Activated naive CD8-positive, alpha-beta T cell treated with anti-CD3 and anti-CD28 coated beads for 36 hours (primary cell): ENCODE results near the gene MYG1. TPM values are rescaled to one million over a fixed set of nuclear protein-coding genes. Genes with fewer than 3 reads are reported as not detected.
A peak's percentile ranks its signal among the peaks of the same experiment; 100 is the strongest.

Source experiments
- DNase-seq: peaks from one replicate; pipeline ENCODE4 v3.0.0; 2021
- H3K27ac Mint-ChIP-seq: one replicate; pipeline ENCODE4 v1.8.0; 2022; ENCODE audit warnings: mild to moderate bottlenecking, moderate library complexity, mixed read lengths
- H3K27me3 Mint-ChIP-seq: one replicate; pipeline ENCODE4 v1.8.0; 2022; ENCODE audit warnings: mild to moderate bottlenecking, mixed read lengths
- H3K36me3 Mint-ChIP-seq: one replicate; pipeline ENCODE4 v1.8.0; 2021; ENCODE audit warnings: mild to moderate bottlenecking, mixed read lengths
- H3K4me1 Mint-ChIP-seq: one replicate; pipeline ENCODE4 v1.8.0; 2021; ENCODE audit warnings: mixed read lengths
- H3K4me3 Mint-ChIP-seq: one replicate; pipeline ENCODE4 v1.8.0; 2022; ENCODE audit warnings: mild to moderate bottlenecking, moderate library complexity, mixed read lengths
- H3K9me3 Mint-ChIP-seq: one replicate; pipeline ENCODE4 v1.8.0; 2022; ENCODE audit warnings: mixed read lengths
- total RNA-seq, 2 experiments: library from RNA; stranded (reverse); gene quantifications; one replicate each; pipeline ENCODE4 v1.2.3, GENCODE V29; 2021

Gene MYG1
- total RNA-seq, 2 experiments from 2014 or later, result 73.4 to 79.7 TPM

GRCh38 chr12:53268630-53269562, 30.6 kb upstream of the MYG1 start:
- H3K9me3 Mint-ChIP-seq, result no peaks in the 10 kb centered on the region
- DNase-seq, result no peak
- H3K4me3 Mint-ChIP-seq, result peak overlapping the region; percentile 98
- H3K27me3 Mint-ChIP-seq, result no peaks in the 10 kb centered on the region
- H3K36me3 Mint-ChIP-seq, result peaks cover 35% of the 10 kb centered on the region
- peaks cover 28% of the 10 kb centered on the region for H3K4me1 Mint-ChIP-seq
- H3K27ac Mint-ChIP-seq, result peak overlapping the region; percentile 99

- Mint-ChIP-seq H3K4me3 (no peak overlapping the region), H3K27ac (no peak overlapping the region), H3K4me1 (peaks cover 8% of the 10 kb centered on the region), H3K27me3 (no peaks in the 10 kb centered on the region), H3K9me3 (no peaks in the 10 kb centered on the region), H3K36me3 (peaks cover 55% of the 10 kb centered on the region)
- DNase-seq, result no peak
Measured at GRCh38 chr12:53274445-53274844, 25.1 kb upstream of the MYG1 start.

GRCh38 chr12:53276511-53276910, 23.0 kb upstream of the MYG1 start:
- Mint-ChIP-seq H3K27ac (no peak overlapping the region), H3K4me1 (no peaks in the 10 kb centered on the region), H3K4me3 (no peak overlapping the region), H3K36me3 (peaks cover 48% of the 10 kb centered on the region), H3K9me3 (no peaks in the 10 kb centered on the region), H3K27me3 (no peaks in the 10 kb centered on the region)
- DNase-seq, result no peak

GRCh38 chr12:53277981-53278380, 21.5 kb upstream of the MYG1 start:
- H3K4me1 Mint-ChIP-seq, result no peaks in the 10 kb centered on the region
- H3K27ac Mint-ChIP-seq, result no peak overlapping the region
- H3K27me3 Mint-ChIP-seq, result no peaks in the 10 kb centered on the region
- H3K36me3 Mint-ChIP-seq, result peaks cover 46% of the 10 kb centered on the region
- H3K9me3 Mint-ChIP-seq, result no peaks in the 10 kb centered on the region
- no peak for DNase-seq
- H3K4me3 Mint-ChIP-seq, result no peak overlapping the region

- Mint-ChIP-seq H3K27ac (no peak overlapping the region), H3K36me3 (peaks cover 44% of the 10 kb centered on the region), H3K27me3 (no peaks in the 10 kb centered on the region), H3K4me1 (no peaks in the 10 kb centered on the region), H3K9me3 (no peaks in the 10 kb centered on the region), H3K4me3 (no peak overlapping the region)
- DNase-seq, result no peak
Measured at GRCh38 chr12:53279283-53279869, 20.1 kb upstream of the MYG1 start.

- H3K4me1 Mint-ChIP-seq, result no peaks in the 10 kb centered on the region
- H3K36me3 Mint-ChIP-seq, result peaks cover 38% of the 10 kb centered on the region
- no peak overlapping the region for H3K4me3 Mint-ChIP-seq
- H3K27me3 Mint-ChIP-seq, result no peaks in the 10 kb centered on the region
- DNase-seq, result no peak
- H3K27ac Mint-ChIP-seq, result no peak overlapping the region
- H3K9me3 Mint-ChIP-seq, result no peaks in the 10 kb centered on the region
Measured at GRCh38 chr12:53279888-53280498, 19.5 kb upstream of the MYG1 start.

- H3K27ac Mint-ChIP-seq, result no peak overlapping the region
- no peak for DNase-seq
- peaks cover 17% of the 10 kb centered on the region for H3K4me1 Mint-ChIP-seq
- no peaks in the 10 kb centered on the region for H3K9me3 Mint-ChIP-seq
- H3K4me3 Mint-ChIP-seq, result no peak overlapping the region
- peaks cover 51% of the 10 kb centered on the region for H3K36me3 Mint-ChIP-seq
- no peaks in the 10 kb centered on the region for H3K27me3 Mint-ChIP-seq
Measured at GRCh38 chr12:53286448-53286847, 13.0 kb upstream of the MYG1 start.

- H3K27ac Mint-ChIP-seq, result no peak overlapping the region
- peak; percentile 52 for DNase-seq
- H3K9me3 Mint-ChIP-seq, result no peaks in the 10 kb centered on the region
- H3K4me1 Mint-ChIP-seq, result peaks cover 17% of the 10 kb centered on the region
- no peaks in the 10 kb centered on the region for H3K27me3 Mint-ChIP-seq
- no peak overlapping the region for H3K4me3 Mint-ChIP-seq
- peaks cover 50% of the 10 kb centered on the region for H3K36me3 Mint-ChIP-seq
Measured at GRCh38 chr12:53287741-53288216, 11.7 kb upstream of the MYG1 start.

- peaks cover 17% of the 10 kb centered on the region for H3K4me1 Mint-ChIP-seq
- no peak for DNase-seq
- H3K4me3 Mint-ChIP-seq, result no peak overlapping the region
- H3K9me3 Mint-ChIP-seq, result no peaks in the 10 kb centered on the region
- H3K27ac Mint-ChIP-seq, result no peak overlapping the region
- H3K27me3 Mint-ChIP-seq, result no peaks in the 10 kb centered on the region
- H3K36me3 Mint-ChIP-seq, result peaks cover 55% of the 10 kb centered on the region
Measured at GRCh38 chr12:53288322-53288721, 11.2 kb upstream of the MYG1 start.

- Mint-ChIP-seq H3K4me3 (no peak overlapping the region), H3K36me3 (peaks cover 61% of the 10 kb centered on the region), H3K9me3 (no peaks in the 10 kb centered on the region), H3K4me1 (peaks cover 25% of the 10 kb centered on the region), H3K27ac (peak overlapping the region; percentile 77), H3K27me3 (no peaks in the 10 kb centered on the region)
- no peak for DNase-seq
Measured at GRCh38 chr12:53289891-53290290, 9.6 kb upstream of the MYG1 start.

GRCh38 chr12:53290661-53291060, 8.8 kb upstream of the MYG1 start:
- H3K4me3 Mint-ChIP-seq, result no peak overlapping the region
- peaks cover 61% of the 10 kb centered on the region for H3K36me3 Mint-ChIP-seq
- no peaks in the 10 kb centered on the region for H3K9me3 Mint-ChIP-seq
- H3K27me3 Mint-ChIP-seq, result no peaks in the 10 kb centered on the region
- H3K4me1 Mint-ChIP-seq, result peaks cover 28% of the 10 kb centered on the region
- DNase-seq, result no peak
- H3K27ac Mint-ChIP-seq, result peak overlapping the region; percentile 77

GRCh38 chr12:53292426-53292825, 7.1 kb upstream of the MYG1 start:
- DNase-seq, result no peak
- Mint-ChIP-seq H3K27me3 (no peaks in the 10 kb centered on the region), H3K4me1 (peaks cover 38% of the 10 kb centered on the region), H3K36me3 (peaks cover 74% of the 10 kb centered on the region), H3K9me3 (no peaks in the 10 kb centered on the region), H3K27ac (no peak overlapping the region), H3K4me3 (no peak overlapping the region)

GRCh38 chr12:53295070-53295890, 4.2 kb upstream of the MYG1 start, which contains the start of gene PFDN5:
PFDN5 (plus strand) TSS chr12:53295542; CDS start chr12:53295568, 26 bp downstream.
- peak; percentile 87 for DNase-seq
- Mint-ChIP-seq H3K27ac (peak within 1 kb of the TSS; percentile 95), H3K4me1 (peaks cover 44% of the 10 kb centered on the region), H3K27me3 (no peaks in the 10 kb centered on the region), H3K4me3 (peak within 1 kb of the TSS; percentile 98), H3K9me3 (no peaks in the 10 kb centered on the region), H3K36me3 (peaks cover 73% of the 10 kb centered on the region)

GRCh38 chr12:53295891-53296219, 3.6 kb upstream of the MYG1 start:
- Mint-ChIP-seq H3K27ac (peak overlapping the region; percentile 95), H3K27me3 (no peaks in the 10 kb centered on the region), H3K4me1 (peaks cover 45% of the 10 kb centered on the region), H3K4me3 (peak overlapping the region; percentile 98), H3K9me3 (no peaks in the 10 kb centered on the region), H3K36me3 (peaks cover 74% of the 10 kb centered on the region)
- no peak for DNase-seq
